Measurements from ENCODE around the gene CDC42BPB. TPM values are rescaled to one million over a fixed set of nuclear protein-coding genes. Genes with fewer than 3 reads are reported as not detected.
"Not testable (repeated sequence)": the region's sequence is repeated elsewhere in the genome, so short reads cannot be mapped to it uniquely, and the experiment has no call there.

CDC42BPB gene
- total RNA-seq, 2 experiments from 2014 or later = 0.81 to 1.1 TPM

- CTCF ChIA-PET = interaction anchor here (1.6 kb wide), 1 partner anchor 20 kb away, joined by 3 read pairs; no protein-coding TSS in a partner anchor
- peaks cover 10% of the 10 kb centered on the region for H3K27me3 Mint-ChIP-seq
- peaks cover 4% of the 10 kb centered on the region for H3K9me3 Mint-ChIP-seq
- POLR2A ChIA-PET = no interaction called here
- H3K4me1 Mint-ChIP-seq = peaks cover 4% of the 10 kb centered on the region
- H3K27ac Mint-ChIP-seq = no peak overlapping the region
- no peak for DNase-seq
- H3K4me3 Mint-ChIP-seq = no peak overlapping the region
- H3K36me3 Mint-ChIP-seq (ENCODE audit: low read depth) = peaks cover 2% of the 10 kb centered on the region
Measured at GRCh38 chr14:103043257-103044015, 13.9 kb downstream of the CDC42BPB start.

DNA sequence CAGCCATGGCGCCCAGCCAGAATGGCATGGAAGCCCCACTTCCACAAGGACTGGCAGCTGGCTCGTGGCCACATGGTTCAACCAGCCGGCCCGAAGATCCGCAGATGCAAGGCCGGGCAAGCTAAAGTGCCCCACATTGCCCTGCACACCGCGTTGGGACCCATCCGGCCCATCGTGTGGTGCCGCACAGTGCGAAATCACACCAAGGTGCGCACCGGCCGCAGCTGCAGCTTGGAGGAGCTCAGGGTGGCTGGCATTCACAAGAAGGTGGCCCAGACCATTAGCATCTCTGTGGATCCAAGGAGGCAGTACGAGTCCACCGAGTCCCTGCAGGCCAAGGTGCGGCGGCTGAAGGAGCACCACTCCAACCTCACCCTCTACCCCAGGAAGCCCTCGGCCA is 15.9 kb downstream of the CDC42BPB start:
- Mint-ChIP-seq H3K9me3 (peaks cover 4% of the 10 kb centered on the region), H3K36me3 (ENCODE audit: low read depth) (peaks cover 2% of the 10 kb centered on the region), H3K27me3 (peaks cover 10% of the 10 kb centered on the region), H3K4me1 (peaks cover 4% of the 10 kb centered on the region), H3K27ac (no peak overlapping the region), H3K4me3 (no peak overlapping the region)
- POLR2A ChIA-PET = no interaction called here
- DNase-seq = no peak
- CTCF ChIA-PET = no interaction called here

- Mint-ChIP-seq H3K9me3 (no peaks in the 10 kb centered on the region), H3K27me3 (no peaks in the 10 kb centered on the region), H3K4me1 (no peaks in the 10 kb centered on the region), H3K4me3 (no peak overlapping the region), H3K27ac (no peak overlapping the region), H3K36me3 (ENCODE audit: low read depth) (no peaks in the 10 kb centered on the region)
- CTCF ChIA-PET = no interaction called here
- no peak for DNase-seq
- POLR2A ChIA-PET = no interaction called here
Measured at GRCh38 chr14:103033681-103034096, 23.7 kb downstream of the CDC42BPB start.

DNA sequence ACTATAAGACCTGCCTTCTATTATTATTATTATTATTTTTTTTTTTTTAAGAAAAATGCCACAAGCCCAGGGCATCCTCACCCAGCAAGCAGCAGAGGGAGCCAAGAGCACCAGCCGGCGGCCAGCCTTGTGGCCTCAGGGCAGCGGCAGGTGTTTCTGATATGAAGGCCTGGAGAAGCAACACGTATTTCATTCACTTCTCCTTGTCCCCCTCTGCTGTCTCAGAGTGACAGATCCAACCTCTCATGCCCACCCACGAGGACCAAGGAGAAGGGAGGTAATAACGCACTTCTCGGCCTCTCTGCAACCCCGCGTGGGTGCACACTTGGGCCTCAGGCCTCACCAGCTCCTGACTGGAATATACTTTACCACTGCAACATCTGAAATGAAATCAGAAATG is 25.4 kb downstream of the CDC42BPB start:
- H3K4me3 Mint-ChIP-seq = no peak overlapping the region
- ChIA-PET POLR2A (no interaction called here), CTCF (interaction anchor here (0.6 kb wide), 1 partner anchor 35 kb away, joined by 6 read pairs; no protein-coding TSS in a partner anchor)
- H3K36me3 Mint-ChIP-seq (ENCODE audit: low read depth) = no peaks in the 10 kb centered on the region
- H3K4me1 Mint-ChIP-seq = no peaks in the 10 kb centered on the region
- H3K27me3 Mint-ChIP-seq = no peaks in the 10 kb centered on the region
- DNase-seq = no peak
- H3K9me3 Mint-ChIP-seq = no peaks in the 10 kb centered on the region
- H3K27ac Mint-ChIP-seq = no peak overlapping the region

DNA sequence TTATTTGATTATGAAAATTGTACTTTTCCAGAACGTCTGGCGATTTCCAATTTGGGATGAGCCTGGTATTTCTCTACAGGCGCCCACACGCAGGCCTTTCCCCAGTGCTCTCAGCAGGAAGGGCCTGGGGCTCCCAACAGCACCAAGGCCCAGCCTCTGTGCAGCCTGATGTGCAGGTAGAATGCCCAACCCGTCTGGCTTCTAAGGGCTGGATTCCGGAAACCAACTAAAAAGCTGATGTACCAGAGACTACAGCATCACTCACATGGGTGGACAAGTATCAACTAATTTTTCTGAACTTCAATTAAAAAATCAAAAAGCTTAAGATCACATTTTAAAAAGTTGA is 25.8 kb downstream of the CDC42BPB start:
- DNase-seq = no peak
- no peaks in the 10 kb centered on the region for H3K4me1 Mint-ChIP-seq
- H3K4me3 Mint-ChIP-seq = no peak overlapping the region
- H3K27me3 Mint-ChIP-seq = no peaks in the 10 kb centered on the region
- H3K36me3 Mint-ChIP-seq (ENCODE audit: low read depth) = no peaks in the 10 kb centered on the region
- ChIA-PET POLR2A (no interaction called here), CTCF (interaction anchor here (0.6 kb wide), 2 partner anchors 35 to 65 kb away, joined by 3 to 6 read pairs; no protein-coding TSS in a partner anchor)
- H3K27ac Mint-ChIP-seq = no peak overlapping the region
- no peaks in the 10 kb centered on the region for H3K9me3 Mint-ChIP-seq

GRCh38 chr14:103030741-103031565 is 26.4 kb downstream of the CDC42BPB start:
- Mint-ChIP-seq H3K36me3 (ENCODE audit: low read depth) (no peaks in the 10 kb centered on the region), H3K4me1 (no peaks in the 10 kb centered on the region), H3K27ac (no peak overlapping the region), H3K4me3 (no peak overlapping the region), H3K27me3 (no peaks in the 10 kb centered on the region), H3K9me3 (no peaks in the 10 kb centered on the region)
- DNase-seq = no peak
- POLR2A ChIA-PET = no interaction called here
- CTCF ChIA-PET = interaction anchor here (0.6 kb wide), 2 partner anchors 34 to 65 kb away, joined by 3 to 6 read pairs; no protein-coding TSS in a partner anchor

DNA sequence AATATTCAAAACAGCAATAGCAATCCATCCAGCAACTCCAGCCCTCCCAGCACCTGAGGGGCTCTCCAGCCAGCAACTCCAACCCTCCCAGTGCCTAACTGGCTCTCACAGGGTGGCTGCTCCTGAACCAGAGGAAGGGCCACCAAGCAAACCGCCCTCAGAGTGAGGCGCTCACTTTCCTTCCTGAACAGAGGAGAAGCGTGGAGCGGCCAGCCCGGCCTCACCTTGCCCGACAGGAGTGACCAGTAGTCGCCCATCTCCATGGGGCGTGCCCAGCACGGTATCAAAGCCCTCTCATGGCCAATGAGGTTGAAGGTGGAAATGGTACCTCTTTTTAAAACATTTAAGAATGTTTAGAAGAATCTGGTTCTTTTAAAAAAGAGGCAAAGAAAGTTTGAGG is 27.4 kb downstream of the CDC42BPB start:
- Mint-ChIP-seq H3K27me3 (no peaks in the 10 kb centered on the region), H3K27ac (no peak overlapping the region), H3K4me1 (no peaks in the 10 kb centered on the region), H3K36me3 (ENCODE audit: low read depth) (no peaks in the 10 kb centered on the region), H3K9me3 (no peaks in the 10 kb centered on the region), H3K4me3 (no peak overlapping the region)
- ChIA-PET POLR2A (no interaction called here), CTCF (no interaction called here)
- no peak for DNase-seq

- no peaks in the 10 kb centered on the region for H3K4me1 Mint-ChIP-seq
- no peak for DNase-seq
- CTCF ChIA-PET = no interaction called here
- no peaks in the 10 kb centered on the region for H3K9me3 Mint-ChIP-seq
- H3K36me3 Mint-ChIP-seq (ENCODE audit: low read depth) = no peaks in the 10 kb centered on the region
- POLR2A ChIA-PET = no interaction called here
- no peak overlapping the region for H3K27ac Mint-ChIP-seq
- H3K27me3 Mint-ChIP-seq = peaks cover 5% of the 10 kb centered on the region
- H3K4me3 Mint-ChIP-seq = no peak overlapping the region
Measured at GRCh38 chr14:103028772-103029171, 28.6 kb downstream of the CDC42BPB start.

DNA sequence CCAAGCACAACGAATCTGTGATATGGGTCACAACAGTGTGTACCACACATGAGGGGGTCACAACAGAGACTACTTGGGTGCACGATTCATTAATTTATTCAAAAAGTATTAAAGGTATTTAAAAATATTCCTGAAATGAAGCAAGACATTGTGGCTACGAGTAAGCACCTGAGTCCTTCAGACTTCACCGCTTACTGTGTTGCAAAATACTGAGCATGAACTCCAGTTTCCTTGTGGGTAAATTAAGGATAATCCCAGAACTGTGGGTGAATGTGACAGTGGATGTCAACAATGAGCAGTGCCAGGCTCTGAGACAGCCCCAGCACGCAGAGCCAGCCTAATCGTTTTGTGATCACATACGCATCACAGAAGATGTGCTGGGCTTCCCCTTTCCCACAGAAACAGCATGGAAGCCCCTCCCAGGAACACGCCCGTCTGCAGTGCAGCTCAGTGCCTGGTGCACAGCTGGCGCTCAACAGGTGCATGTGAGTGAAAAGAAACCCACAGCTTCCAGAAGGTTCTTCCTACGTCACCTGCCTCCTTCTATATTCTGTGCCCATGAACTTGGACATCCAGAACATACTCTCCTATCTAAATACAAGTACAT is 29.1 kb downstream of the CDC42BPB start:
- peaks cover 6% of the 10 kb centered on the region for H3K27me3 Mint-ChIP-seq
- ChIA-PET POLR2A (no interaction called here), CTCF (no interaction called here)
- H3K27ac Mint-ChIP-seq = no peak overlapping the region
- H3K36me3 Mint-ChIP-seq (ENCODE audit: low read depth) = no peaks in the 10 kb centered on the region
- H3K9me3 Mint-ChIP-seq = no peaks in the 10 kb centered on the region
- no peak overlapping the region for H3K4me3 Mint-ChIP-seq
- DNase-seq = no peak
- H3K4me1 Mint-ChIP-seq = no peaks in the 10 kb centered on the region

- ChIA-PET POLR2A (no interaction called here), CTCF (no interaction called here)
- Mint-ChIP-seq H3K36me3 (ENCODE audit: low read depth) (no peaks in the 10 kb centered on the region), H3K27me3 (peaks cover 6% of the 10 kb centered on the region), H3K9me3 (no peaks in the 10 kb centered on the region), H3K4me1 (no peaks in the 10 kb centered on the region), H3K4me3 (no peak overlapping the region), H3K27ac (no peak overlapping the region)
- DNase-seq = no peak
Measured at GRCh38 chr14:103027451-103027850, 29.9 kb downstream of the CDC42BPB start.

DNA sequence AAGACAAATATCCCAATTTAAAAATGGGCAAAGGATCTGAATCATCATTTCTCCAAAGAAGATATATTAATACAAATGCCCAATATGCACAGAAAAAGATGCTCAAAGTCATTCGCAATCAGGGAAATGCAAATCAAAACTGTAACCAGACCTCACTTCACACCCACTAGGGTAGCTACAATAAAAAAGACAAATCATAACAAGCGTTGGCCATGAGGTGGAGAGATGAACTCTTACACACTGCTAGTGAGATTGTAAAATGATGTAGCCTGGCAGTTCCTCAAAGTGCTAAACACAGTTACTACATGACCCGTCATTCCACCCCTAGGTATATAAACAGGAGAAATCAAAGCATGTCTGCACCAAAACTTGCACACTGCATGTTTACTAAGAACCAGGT is 30.4 kb downstream of the CDC42BPB start:
- H3K27me3 Mint-ChIP-seq = peaks cover 6% of the 10 kb centered on the region
- no peaks in the 10 kb centered on the region for H3K36me3 Mint-ChIP-seq (ENCODE audit: low read depth)
- H3K27ac Mint-ChIP-seq = no peak overlapping the region
- CTCF ChIA-PET = interaction anchor here (0.6 kb wide), 1 partner anchor 336 kb away, joined by 4 read pairs; no protein-coding TSS in a partner anchor
- no peak overlapping the region for H3K4me3 Mint-ChIP-seq
- no peak for DNase-seq
- H3K4me1 Mint-ChIP-seq = no peaks in the 10 kb centered on the region
- H3K9me3 Mint-ChIP-seq = no peaks in the 10 kb centered on the region
- POLR2A ChIA-PET = no interaction called here

DNA sequence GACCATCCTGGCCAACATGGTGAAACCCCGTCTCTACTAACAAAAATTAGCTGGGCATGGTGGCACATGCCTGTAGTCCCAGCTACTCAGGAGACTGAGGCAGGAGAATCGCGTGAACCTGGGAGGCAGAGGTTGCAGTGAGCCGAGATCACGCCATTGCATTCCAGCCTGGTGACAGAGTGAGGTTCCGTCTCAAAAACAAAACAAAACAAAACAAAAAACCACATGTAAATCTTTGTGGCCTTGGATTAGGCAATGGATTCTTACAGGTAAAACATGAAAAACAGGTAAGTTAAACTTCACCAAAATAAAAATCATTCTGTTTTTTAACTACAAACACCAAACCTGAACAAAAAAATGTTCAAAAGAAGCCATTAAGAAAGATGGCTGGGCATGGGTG is 31.2 kb downstream of the CDC42BPB start:
- H3K27me3 Mint-ChIP-seq; H3K4me1 Mint-ChIP-seq; POLR2A ChIA-PET; H3K4me3 Mint-ChIP-seq; CTCF ChIA-PET; H3K9me3 Mint-ChIP-seq; DNase-seq; H3K36me3 Mint-ChIP-seq (ENCODE audit: low read depth); H3K27ac Mint-ChIP-seq: not testable (repeated sequence)

- no peaks in the 10 kb centered on the region for H3K4me1 Mint-ChIP-seq
- ChIA-PET POLR2A (no interaction called here), CTCF (no interaction called here)
- DNase-seq = no peak
- peaks cover 6% of the 10 kb centered on the region for H3K27me3 Mint-ChIP-seq
- no peak overlapping the region for H3K27ac Mint-ChIP-seq
- no peaks in the 10 kb centered on the region for H3K9me3 Mint-ChIP-seq
- H3K4me3 Mint-ChIP-seq = no peak overlapping the region
- no peaks in the 10 kb centered on the region for H3K36me3 Mint-ChIP-seq (ENCODE audit: low read depth)
Measured at GRCh38 chr14:103023881-103024473, 33.4 kb downstream of the CDC42BPB start.
